LHCN-M2 (cell line): Measurements from ENCODE around the gene MYT1. TPM values are rescaled to one million over a fixed set of nuclear protein-coding genes. Genes with fewer than 3 reads are reported as not detected.

ENCODE experiments used
- DNase-seq: peaks from one replicate; pipeline ENCODE4 v3.0.0-alpha.2; 2012; ENCODE audit warnings: low read depth
- total RNA-seq: library from RNA; depleted of rRNA; stranded (reverse); fragments of >200 nt; gene quantifications from 2 replicates; pipeline ENCODE4 v1.2.3, GENCODE V29; 2014

MYT1 gene
- total RNA-seq, 1 experiment from 2014 or later: not detected

GRCh38 chr20:64212755-64213154, 48.5 kb downstream of the MYT1 start:
- DNase-seq: peak; percentile 12

- DNase-seq: no peak
Observed at GRCh38 chr20:64214113-64214512, 49.9 kb downstream of the MYT1 start.

GRCh38 chr20:64214952-64215351, 50.7 kb downstream of the MYT1 start:
- DNase-seq: no peak

GRCh38 chr20:64216036-64216435, 51.8 kb downstream of the MYT1 start:
- no peak for DNase-seq

GRCh38 chr20:64216910-64217309, 52.7 kb downstream of the MYT1 start:
- no peak for DNase-seq

GRCh38 chr20:64217539-64218221, 53.4 kb downstream of the MYT1 start:
- no peak for DNase-seq

- no peak for DNase-seq
Observed at GRCh38 chr20:64219202-64219601, 55.0 kb downstream of the MYT1 start.

GRCh38 chr20:64219730-64220129, 55.5 kb downstream of the MYT1 start:
- DNase-seq: no peak

GRCh38 chr20:64220420-64220819, 56.2 kb downstream of the MYT1 start:
- DNase-seq: no peak

GRCh38 chr20:64220891-64221527, 56.8 kb downstream of the MYT1 start:
- no peak for DNase-seq

- peak; percentile 77 for DNase-seq
Observed at GRCh38 chr20:64222291-64222735, 58.1 kb downstream of the MYT1 start.

GRCh38 chr20:64222851-64223525, 58.7 kb downstream of the MYT1 start:
- no peak for DNase-seq

GRCh38 chr20:64223526-64224067, 59.3 kb downstream of the MYT1 start:
- peak; percentile 28 for DNase-seq

GRCh38 chr20:64224351-64225170, 60.3 kb downstream of the MYT1 start:
- DNase-seq: peak; percentile 96

- peak; percentile 11 for DNase-seq
Observed at GRCh38 chr20:64225171-64225595, 60.9 kb downstream of the MYT1 start.

- DNase-seq: no peak
Observed at GRCh38 chr20:64225828-64226598, 61.8 kb downstream of the MYT1 start.

- DNase-seq: no peak
Observed at GRCh38 chr20:64226686-64227580, 62.7 kb downstream of the MYT1 start.

- no peak for DNase-seq
Observed at GRCh38 chr20:64228086-64228653, 63.9 kb downstream of the MYT1 start.
